DOHH2 (cell line): ENCODE data around the gene PPP2R2C.

ENCODE experiments used
- H3F3A ChIP-seq: fragments of 200-600 bp; sonication (generic), shearing (Covaris generic); 2 replicates; pipeline ENCODE4 v1.6.0; 2016; ENCODE audit warnings: antibody characterized with exemption, mild to moderate bottlenecking; ENCODE audit not compliant: control insufficient read depth, insufficient read depth
- H3K27ac ChIP-seq: fragments of 200-600 bp; sonication (generic); 2 replicates; pipeline ENCODE4 v1.5.1; 2014; ENCODE audit warnings: low read depth, mild to moderate bottlenecking, low read length, moderate library complexity
- H3K27me3 ChIP-seq: fragments of 200-600 bp; sonication (generic); 2 replicates; pipeline ENCODE4 v1.6.1; 2014; ENCODE audit warnings: mild to moderate bottlenecking, low read length, mixed read lengths; ENCODE audit not compliant: control insufficient read depth
- H3K36me3 ChIP-seq: fragments of 200-600 bp; sonication (generic); 2 replicates; pipeline ENCODE4 v1.6.1; 2014; ENCODE audit warnings: mild to moderate bottlenecking, low read length, moderate library complexity, mixed read lengths; ENCODE audit not compliant: control insufficient read depth
- H3K4me1 ChIP-seq: fragments of 200-600 bp; sonication (generic); 2 replicates; pipeline ENCODE4 v1.6.1; 2014; ENCODE audit warnings: mild to moderate bottlenecking, low read length, mixed read lengths; ENCODE audit not compliant: control insufficient read depth
- H3K4me2 ChIP-seq: fragments of 200-600 bp; sonication (generic); 2 replicates; pipeline ENCODE4 v1.6.0; 2014; ENCODE audit warnings: mild to moderate bottlenecking, low read length, moderate library complexity
- H3K4me3 ChIP-seq: fragments of 200-600 bp; sonication (generic); 2 replicates; pipeline ENCODE4 v1.5.1; 2014; ENCODE audit warnings: mild to moderate bottlenecking, low read length, mixed read lengths
- H3K79me2 ChIP-seq: fragments of 200-600 bp; sonication (generic); 2 replicates; pipeline ENCODE4 v1.6.1; 2014; ENCODE audit warnings: mild to moderate bottlenecking, low read length, mixed read lengths; ENCODE audit not compliant: control insufficient read depth
- H3K9me2 ChIP-seq: fragments of 200-600 bp; sonication (generic); replicated peaks from 2 replicates; pipeline ENCODE4 v1.6.1; 2014; ENCODE audit warnings: mild to moderate bottlenecking, low read length, mixed read lengths; ENCODE audit not compliant: control insufficient read depth
- H3K9me3 ChIP-seq: fragments of 200-600 bp; sonication (generic); 2 replicates; pipeline ENCODE4 v1.6.1; 2014; ENCODE audit warnings: antibody characterized with exemption, low read length, mixed read lengths; ENCODE audit not compliant: control insufficient read depth, insufficient read depth
- H4K20me1 ChIP-seq: fragments of 200-600 bp; sonication (generic); 2 replicates; pipeline ENCODE4 v1.6.0; 2014; ENCODE audit warnings: low read depth, mild to moderate bottlenecking, antibody characterized with exemption, low read length, moderate library complexity; ENCODE audit not compliant: control insufficient read depth, insufficient read depth
- CTCF ChIP-seq: fragments of 200-600 bp; sonication (generic); IDR thresholded peaks from one replicate; pipeline ENCODE4 v1.5.1; 2014; ENCODE audit warnings: antibody characterized with exemption, mild to moderate bottlenecking, low read depth, low read length; ENCODE audit not compliant: poor library complexity, severe bottlenecking
- EZH2phosphoT487 ChIP-seq: fragments of 200-600 bp; sonication (generic); IDR thresholded peaks from 2 replicates; pipeline ENCODE4 v1.6.1; 2017; ENCODE audit warnings: borderline replicate concordance, mild to moderate bottlenecking, antibody characterized with exemption, low read length, moderate library complexity, mixed read lengths

Gene PPP2R2C

GRCh38 chr4:6391186-6391851 lies 81.1 kb downstream of the PPP2R2C start:
- H3F3A ChIP-seq = no peaks in the 10 kb centered on the region
- H3K4me1 ChIP-seq = no peaks in the 10 kb centered on the region
- H3K27ac ChIP-seq = no peak overlapping the region
- H3K36me3 ChIP-seq = no peaks in the 10 kb centered on the region
- no peaks in the 10 kb centered on the region for H4K20me1 ChIP-seq
- TF ChIP-seq EZH2phosphoT487 = no peak
- no peak for TF ChIP-seq CTCF
- H3K9me2 ChIP-seq = no peaks in the 10 kb centered on the region
- no peaks in the 10 kb centered on the region for H3K9me3 ChIP-seq
- no peak overlapping the region for H3K4me3 ChIP-seq
- no peaks in the 10 kb centered on the region for H3K79me2 ChIP-seq
- H3K4me2 ChIP-seq = no peak overlapping the region
- no peaks in the 10 kb centered on the region for H3K27me3 ChIP-seq

DNA sequence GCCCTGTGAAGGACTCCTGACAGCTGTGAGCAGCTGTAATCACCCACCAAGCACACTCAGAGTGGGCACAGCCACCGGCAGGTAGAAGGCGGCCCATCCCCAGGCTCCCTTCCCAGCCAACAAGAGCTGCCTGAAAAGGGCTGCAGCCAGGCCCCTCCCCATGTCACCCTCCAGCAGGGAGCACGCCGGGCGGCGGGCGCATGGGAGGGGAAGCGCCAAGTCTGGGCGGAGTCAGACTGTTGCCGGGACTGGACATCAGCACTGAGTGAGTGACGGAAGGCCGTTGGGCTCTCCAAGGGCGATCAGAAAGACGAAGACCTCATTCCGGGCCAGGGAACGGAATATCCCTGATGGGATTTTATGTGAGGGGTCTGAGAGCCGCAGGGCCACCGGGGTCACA lies 82.1 kb downstream of the PPP2R2C start:
- H3K9me2 ChIP-seq = no peaks in the 10 kb centered on the region
- no peaks in the 10 kb centered on the region for H4K20me1 ChIP-seq
- no peak overlapping the region for H3K4me2 ChIP-seq
- no peaks in the 10 kb centered on the region for H3K9me3 ChIP-seq
- H3K27me3 ChIP-seq = no peaks in the 10 kb centered on the region
- H3K4me1 ChIP-seq = no peaks in the 10 kb centered on the region
- H3F3A ChIP-seq = no peaks in the 10 kb centered on the region
- no peaks in the 10 kb centered on the region for H3K79me2 ChIP-seq
- no peak overlapping the region for H3K4me3 ChIP-seq
- H3K36me3 ChIP-seq = no peaks in the 10 kb centered on the region
- H3K27ac ChIP-seq = no peak overlapping the region
- TF ChIP-seq EZH2phosphoT487 (no peak), CTCF (no peak)

DNA sequence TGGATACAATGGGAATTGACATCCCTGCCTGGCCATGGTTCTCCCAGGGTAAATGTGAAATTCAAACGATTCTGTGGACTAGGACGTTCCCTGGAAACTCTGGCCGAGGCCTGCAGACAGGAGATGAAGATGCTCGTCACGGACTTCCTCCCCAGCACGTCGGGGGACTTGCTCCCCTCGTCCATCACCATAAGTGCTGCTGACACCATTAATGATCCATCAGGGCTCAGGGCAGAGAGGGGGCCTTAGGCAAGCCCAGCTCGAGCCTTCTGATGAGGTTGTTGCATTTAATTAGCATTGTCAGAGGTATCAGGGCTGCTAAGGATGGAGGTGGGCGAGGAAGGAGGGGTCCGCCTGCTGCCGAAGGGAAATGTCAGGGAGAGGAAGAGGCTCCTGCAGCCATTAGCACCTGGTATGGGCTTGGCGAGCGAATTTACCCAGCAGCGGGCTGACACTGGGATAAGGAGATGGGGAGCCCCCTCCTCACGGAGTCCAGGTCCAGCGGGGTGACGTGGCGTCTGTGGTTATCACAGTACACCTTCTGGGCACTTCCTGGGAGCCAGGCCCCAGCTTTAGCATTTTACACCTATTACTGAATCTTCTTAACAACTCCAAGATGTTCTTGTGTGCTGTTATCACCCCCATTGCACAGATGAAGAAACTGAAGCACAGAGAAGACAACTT lies 83.1 kb downstream of the PPP2R2C start:
- Histone ChIP-seq H3F3A (no peaks in the 10 kb centered on the region), H3K27me3 (no peaks in the 10 kb centered on the region), H4K20me1 (no peaks in the 10 kb centered on the region), H3K27ac (no peak overlapping the region), H3K36me3 (no peaks in the 10 kb centered on the region), H3K4me2 (no peak overlapping the region), H3K4me1 (no peaks in the 10 kb centered on the region), H3K9me3 (no peaks in the 10 kb centered on the region), H3K9me2 (no peaks in the 10 kb centered on the region), H3K4me3 (no peak overlapping the region), H3K79me2 (no peaks in the 10 kb centered on the region)
- TF ChIP-seq CTCF (no peak), EZH2phosphoT487 (no peak)
